ENCODE results near the gene TLL1. TPM values are rescaled to one million over a fixed set of nuclear protein-coding genes. Genes with fewer than 3 reads are reported as not detected.

TLL1 gene
- total RNA-seq, 1 donor from 2014 or later = 9.6 TPM

GRCh38 chr4:166128403-166128802 is 255.4 kb downstream of the TLL1 start:
- no peaks in the 10 kb centered on the region for H3K36me3 ChIP-seq
- no peak overlapping the region for H3K27ac ChIP-seq
- TF ChIP-seq, protein P1, sequence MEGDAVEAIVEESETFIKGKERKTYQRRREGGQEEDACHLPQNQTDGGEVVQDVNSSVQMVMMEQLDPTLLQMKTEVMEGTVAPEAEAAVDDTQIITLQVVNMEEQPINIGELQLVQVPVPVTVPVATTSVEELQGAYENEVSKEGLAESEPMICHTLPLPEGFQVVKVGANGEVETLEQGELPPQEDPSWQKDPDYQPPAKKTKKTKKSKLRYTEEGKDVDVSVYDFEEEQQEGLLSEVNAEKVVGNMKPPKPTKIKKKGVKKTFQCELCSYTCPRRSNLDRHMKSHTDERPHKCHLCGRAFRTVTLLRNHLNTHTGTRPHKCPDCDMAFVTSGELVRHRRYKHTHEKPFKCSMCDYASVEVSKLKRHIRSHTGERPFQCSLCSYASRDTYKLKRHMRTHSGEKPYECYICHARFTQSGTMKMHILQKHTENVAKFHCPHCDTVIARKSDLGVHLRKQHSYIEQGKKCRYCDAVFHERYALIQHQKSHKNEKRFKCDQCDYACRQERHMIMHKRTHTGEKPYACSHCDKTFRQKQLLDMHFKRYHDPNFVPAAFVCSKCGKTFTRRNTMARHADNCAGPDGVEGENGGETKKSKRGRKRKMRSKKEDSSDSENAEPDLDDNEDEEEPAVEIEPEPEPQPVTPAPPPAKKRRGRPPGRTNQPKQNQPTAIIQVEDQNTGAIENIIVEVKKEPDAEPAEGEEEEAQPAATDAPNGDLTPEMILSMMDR (IDR thresholded peaks at IDR 0.05) = no peak
- H3K4me3 ChIP-seq = no peak overlapping the region
- DNase-seq = no peak
- no peaks in the 10 kb centered on the region for H3K27me3 ChIP-seq
- H3K9me3 ChIP-seq = no peaks in the 10 kb centered on the region
- no peak for ATAC-seq
- intact Hi-C loops (cut with DNase I) = no loop called here
- H3K4me1 ChIP-seq = no peaks in the 10 kb centered on the region

GRCh38 chr4:166134285-166134684 is 261.2 kb downstream of the TLL1 start:
- Histone ChIP-seq H3K4me3 (no peak overlapping the region), H3K27me3 (no peaks in the 10 kb centered on the region), H3K4me1 (no peaks in the 10 kb centered on the region), H3K36me3 (no peaks in the 10 kb centered on the region), H3K9me3 (no peaks in the 10 kb centered on the region), H3K27ac (no peak overlapping the region)
- intact Hi-C loops (cut with DNase I) = no loop called here
- ATAC-seq (no peak), DNase-seq (peak; percentile 26)
- TF ChIP-seq, protein P1 (IDR thresholded peaks at IDR 0.05) = no peak

DNA sequence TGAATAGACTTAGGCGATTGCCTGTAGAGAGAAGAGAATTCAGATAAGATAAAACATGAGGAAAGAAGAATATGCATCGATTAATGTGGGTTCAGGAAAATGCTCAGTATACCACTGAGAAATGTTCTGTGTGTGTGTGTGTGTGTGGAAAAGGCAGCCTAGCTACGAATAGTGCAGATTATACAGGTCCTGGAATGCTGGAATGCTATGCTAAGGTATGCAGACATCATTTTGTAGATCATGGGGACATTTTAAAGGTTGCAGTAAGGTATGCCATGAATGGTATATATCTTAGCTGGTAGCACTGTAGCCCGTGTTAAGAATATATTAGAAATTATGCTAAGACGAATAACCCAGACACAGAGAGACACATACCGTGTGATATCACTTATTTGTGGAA is 267.9 kb downstream of the TLL1 start:
- H3K4me1 ChIP-seq = no peaks in the 10 kb centered on the region
- DNase-seq = no peak
- H3K4me3 ChIP-seq = no peak overlapping the region
- no peaks in the 10 kb centered on the region for H3K36me3 ChIP-seq
- no peaks in the 10 kb centered on the region for H3K9me3 ChIP-seq
- TF ChIP-seq, protein P1 (IDR thresholded peaks at IDR 0.05) = no peak
- no peak overlapping the region for H3K27ac ChIP-seq
- ATAC-seq = no peak
- no peaks in the 10 kb centered on the region for H3K27me3 ChIP-seq
- intact Hi-C loops (cut with DNase I) = no loop called here

- no peak for DNase-seq
- Histone ChIP-seq H3K4me1 (no peaks in the 10 kb centered on the region), H3K27ac (no peak overlapping the region), H3K9me3 (no peaks in the 10 kb centered on the region), H3K27me3 (no peaks in the 10 kb centered on the region), H3K36me3 (no peaks in the 10 kb centered on the region), H3K4me3 (no peak overlapping the region)
- TF ChIP-seq, protein P1 (IDR thresholded peaks at IDR 0.05) = no peak
- ATAC-seq = no peak
- intact Hi-C loops (cut with DNase I) = no loop called here
Observed at GRCh38 chr4:166143227-166143626, 270.2 kb downstream of the TLL1 start.

DNA sequence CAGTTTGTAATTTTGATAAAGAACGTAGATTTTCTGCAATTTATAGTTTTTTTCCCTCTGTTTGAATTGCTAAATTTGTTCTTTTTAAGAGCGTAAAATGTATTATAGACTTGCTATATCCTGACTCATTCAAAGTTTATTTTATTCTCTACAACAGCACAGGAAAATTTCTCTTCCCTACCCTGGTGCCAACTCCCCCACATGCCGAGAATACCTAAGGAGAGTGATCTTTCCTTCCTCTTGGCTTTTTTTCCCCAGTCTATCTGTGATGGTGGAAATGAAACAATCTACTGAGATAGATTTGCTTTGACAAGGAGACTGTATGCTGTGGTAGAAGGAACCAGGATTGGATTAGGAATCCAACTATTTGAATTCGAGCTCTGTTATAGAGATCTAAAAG is 271.6 kb downstream of the TLL1 start:
- intact Hi-C loops (cut with DNase I) = no loop called here
- no peak for ATAC-seq
- no peak overlapping the region for H3K27ac ChIP-seq
- H3K9me3 ChIP-seq = no peaks in the 10 kb centered on the region
- H3K27me3 ChIP-seq = no peaks in the 10 kb centered on the region
- DNase-seq = no peak
- TF ChIP-seq, protein P1 (IDR thresholded peaks at IDR 0.05) = no peak
- H3K4me3 ChIP-seq = no peak overlapping the region
- H3K36me3 ChIP-seq = no peaks in the 10 kb centered on the region
- H3K4me1 ChIP-seq = no peaks in the 10 kb centered on the region

Measured in upper lobe of right lung (tissue), 1 donor.